SHP77 treated with DMSO at 0.1 percent for 48 hours (cell line): Measurements from ENCODE around the gene SIRT4.
A peak's percentile ranks its signal among the peaks of the same experiment; 100 is the strongest.
"Not testable (repeated sequence)": the region's sequence is repeated elsewhere in the genome, so short reads cannot be mapped to it uniquely, and the experiment has no call there.

ENCODE experiments used
- DNase-seq: peaks from one replicate; lab custom pipeline; 2025; lab: John Stamatoyannopoulos, UW

The SIRT4 gene

GRCh38 chr12:120301962-120302815 is at the start of gene SIRT4:
Gene SIRT4 (plus strand): TSS chr12:120302321. CDS start chr12:120303562, 1,241 bp downstream.
- DNase-seq: peak; percentile 78

GRCh38 chr12:120253313-120253712 is 48.8 kb upstream of the SIRT4 start:
- not testable (repeated sequence) for DNase-seq

- DNase-seq: no peak
These were observed 47.3 kb upstream of the SIRT4 start for GRCh38 chr12:120254809-120255208.

GRCh38 chr12:120257041-120257821 is 44.9 kb upstream of the SIRT4 start:
- no peak for DNase-seq

- DNase-seq: no peak
These were observed 43.7 kb upstream of the SIRT4 start for GRCh38 chr12:120258323-120258896.

- no peak for DNase-seq
These were observed 42.5 kb upstream of the SIRT4 start for GRCh38 chr12:120259418-120260202.

- no peak for DNase-seq
These were observed 41.5 kb upstream of the SIRT4 start for GRCh38 chr12:120260607-120261006.

- DNase-seq: no peak
These were observed 39.9 kb upstream of the SIRT4 start for GRCh38 chr12:120261951-120262851.

GRCh38 chr12:120262852-120263747 is 39.0 kb upstream of the SIRT4 start:
- DNase-seq: no peak

GRCh38 chr12:120263748-120264085 is 38.4 kb upstream of the SIRT4 start:
- DNase-seq: no peak

- no peak for DNase-seq
These were observed 37.8 kb upstream of the SIRT4 start for GRCh38 chr12:120264086-120264903.

GRCh38 chr12:120264904-120265472 is 37.1 kb upstream of the SIRT4 start:
- no peak for DNase-seq

- DNase-seq: peak; percentile 55
These were observed 36.5 kb upstream of the SIRT4 start, which contains the start of gene PXN for GRCh38 chr12:120265473-120266179. Gene PXN (minus strand): TSS chr12:120265730. CDS start chr12:120265629, 101 bp downstream.

- DNase-seq: no peak
These were observed 35.8 kb upstream of the SIRT4 start for GRCh38 chr12:120266180-120266870.

- no peak for DNase-seq
These were observed 34.4 kb upstream of the SIRT4 start for GRCh38 chr12:120267736-120268135.

GRCh38 chr12:120276734-120277133 is 25.4 kb upstream of the SIRT4 start:
- no peak for DNase-seq
